Progenitor cell of endocrine pancreas (in vitro differentiated cells): ENCODE measurements around the gene APOOL. TPM values are rescaled to one million over a fixed set of nuclear protein-coding genes. Genes with fewer than 3 reads are reported as not detected.
A peak's percentile ranks its signal among the peaks of the same experiment; 100 is the strongest.
"Not testable (repeated sequence)": the region's sequence is repeated elsewhere in the genome, so short reads cannot be mapped to it uniquely, and the experiment has no call there.

Experiments used
- DNase-seq: peaks from one replicate; pipeline ENCODE4 v3.0.0; 2021; ENCODE audit warnings: low spot score; ENCODE audit not compliant: unreplicated experiment
- H3K27ac Mint-ChIP-seq: 2 replicates; pipeline ENCODE4 v1.8.0; 2021; ENCODE audit warnings: mild to moderate bottlenecking, moderate library complexity, mixed read lengths
- H3K27me3 Mint-ChIP-seq: 2 replicates; pipeline ENCODE4 v1.8.0; 2021; ENCODE audit warnings: mixed read lengths
- H3K36me3 Mint-ChIP-seq: 2 replicates; pipeline ENCODE4 v1.8.0; 2022; ENCODE audit warnings: mixed read lengths; ENCODE audit not compliant: insufficient read depth
- H3K4me1 Mint-ChIP-seq: 2 replicates; pipeline ENCODE4 v1.8.0; 2021; ENCODE audit warnings: low read depth, mixed read lengths
- H3K4me3 Mint-ChIP-seq: 2 replicates; pipeline ENCODE4 v1.8.0; 2021; ENCODE audit warnings: low read depth, mild to moderate bottlenecking, moderate library complexity, mixed read lengths
- H3K9me3 Mint-ChIP-seq: 2 replicates; pipeline ENCODE4 v1.8.0; 2021; ENCODE audit warnings: low read depth, mixed read lengths
- CTCF ChIP-seq: fragments of 200-600 bp; sonication (generic); IDR thresholded peaks from one replicate; pipeline ENCODE4 v1.5.0; 2021; ENCODE audit warnings: antibody characterized with exemption, mild to moderate bottlenecking; ENCODE audit not compliant: unreplicated experiment
- total RNA-seq: library from RNA; stranded (reverse); gene quantifications from 2 replicates; pipeline ENCODE4 v1.2.1, GENCODE V29; 2021

Gene APOOL
- total RNA-seq, 1 donor from 2014 or later: 22.3 TPM

- Mint-ChIP-seq H3K27me3 (no peaks in the 10 kb centered on the region), H3K9me3 (peaks cover 59% of the 10 kb centered on the region), H3K36me3 (peaks cover 8% of the 10 kb centered on the region), H3K4me1 (no peaks in the 10 kb centered on the region), H3K4me3 (no peak overlapping the region), H3K27ac (no peak overlapping the region)
- DNase-seq: no peak
- no peak for TF ChIP-seq CTCF
Observed at GRCh38 chrX:85037114-85037513, 33.4 kb downstream of the APOOL start.

DNA sequence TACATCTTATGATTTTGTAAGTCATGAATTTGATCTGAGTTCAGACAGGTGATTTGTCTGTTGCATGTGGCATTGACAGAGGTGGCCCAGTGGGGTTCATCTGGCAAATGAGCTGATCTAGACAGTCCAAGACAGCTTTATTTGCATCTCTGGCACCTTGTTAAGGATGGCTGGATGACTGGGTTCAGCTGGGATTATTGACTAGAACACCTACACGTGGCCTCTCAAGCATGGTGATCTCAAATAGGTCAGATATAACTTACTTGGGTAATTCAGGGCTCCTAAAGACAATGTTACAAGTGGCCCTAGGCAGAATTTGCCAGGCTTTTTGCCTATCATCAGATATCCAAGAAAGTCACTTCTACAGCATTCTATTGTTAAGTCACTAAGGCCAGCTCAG lies 48.0 kb downstream of the APOOL start:
- peaks cover 7% of the 10 kb centered on the region for H3K9me3 Mint-ChIP-seq
- H3K4me3 Mint-ChIP-seq: no peak overlapping the region
- H3K4me1 Mint-ChIP-seq: peaks cover 5% of the 10 kb centered on the region
- no peak for DNase-seq
- peaks cover 1% of the 10 kb centered on the region for H3K36me3 Mint-ChIP-seq
- TF ChIP-seq CTCF: no peak
- H3K27ac Mint-ChIP-seq: no peak overlapping the region
- no peaks in the 10 kb centered on the region for H3K27me3 Mint-ChIP-seq

DNA sequence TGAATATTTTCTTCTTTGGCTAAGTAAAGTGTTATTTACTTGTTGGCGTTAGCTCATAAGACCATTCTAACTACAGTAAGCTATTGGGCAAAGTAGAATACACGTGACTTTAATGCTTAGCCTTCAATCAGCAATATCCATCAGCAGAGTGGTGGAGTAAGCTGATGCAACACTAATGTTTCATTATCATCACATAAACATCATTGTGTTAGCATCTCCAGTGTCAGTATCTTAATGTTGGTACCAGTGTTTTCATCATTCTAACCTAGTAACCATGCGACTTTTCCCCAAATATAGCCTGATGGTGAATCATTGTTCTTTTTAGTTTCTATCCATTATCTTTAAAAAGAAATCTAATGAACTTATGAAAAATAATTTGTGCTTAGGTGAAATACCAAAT lies 48.5 kb downstream of the APOOL start:
- H3K27me3 Mint-ChIP-seq: no peaks in the 10 kb centered on the region
- H3K9me3 Mint-ChIP-seq: peaks cover 10% of the 10 kb centered on the region
- TF ChIP-seq CTCF: no peak
- no peak for DNase-seq
- H3K36me3 Mint-ChIP-seq: peaks cover 4% of the 10 kb centered on the region
- no peak overlapping the region for H3K27ac Mint-ChIP-seq
- H3K4me3 Mint-ChIP-seq: no peak overlapping the region
- H3K4me1 Mint-ChIP-seq: peaks cover 2% of the 10 kb centered on the region

GRCh38 chrX:85052636-85053343 lies 49.1 kb downstream of the APOOL start:
- H3K4me1 Mint-ChIP-seq: no peaks in the 10 kb centered on the region
- peak; percentile 13 for TF ChIP-seq CTCF
- no peak overlapping the region for H3K27ac Mint-ChIP-seq
- H3K9me3 Mint-ChIP-seq: peaks cover 10% of the 10 kb centered on the region
- no peak for DNase-seq
- H3K36me3 Mint-ChIP-seq: peaks cover 4% of the 10 kb centered on the region
- H3K27me3 Mint-ChIP-seq: no peaks in the 10 kb centered on the region
- H3K4me3 Mint-ChIP-seq: no peak overlapping the region

DNA sequence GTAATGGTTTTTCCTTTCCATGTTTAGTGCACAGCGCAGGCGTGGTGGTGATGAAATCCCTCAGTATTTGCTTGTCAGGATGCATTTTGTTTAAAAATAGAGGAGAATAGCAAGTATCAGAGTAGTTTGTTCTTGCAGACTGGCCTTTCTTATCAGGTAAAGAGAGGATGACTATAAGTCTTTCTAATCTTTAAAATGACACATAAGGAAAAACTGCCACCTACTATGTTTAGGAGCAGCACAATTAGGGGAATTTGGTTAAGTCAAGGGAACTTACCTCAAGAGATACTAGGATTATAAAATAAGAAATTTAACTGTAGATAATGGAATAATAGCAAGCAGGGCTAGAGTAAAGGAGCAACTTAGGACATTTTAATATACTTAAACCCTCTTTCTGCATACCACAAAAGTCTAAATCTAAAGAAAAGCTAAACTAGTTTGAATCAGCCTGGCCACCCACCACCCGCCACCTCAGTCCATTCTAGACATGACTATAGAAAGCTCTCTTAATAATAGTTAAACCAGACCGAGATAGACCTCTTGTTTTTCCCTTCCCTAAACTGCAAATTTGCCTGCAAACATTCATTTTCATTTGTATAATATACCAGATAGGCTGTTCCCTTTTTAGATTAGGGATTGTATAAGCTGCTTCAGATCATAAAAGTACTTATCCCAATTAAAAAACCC lies 62.0 kb downstream of the APOOL start:
- Mint-ChIP-seq H3K27me3 (no peaks in the 10 kb centered on the region), H3K4me1 (no peaks in the 10 kb centered on the region), H3K27ac (no peak overlapping the region), H3K36me3 (peaks cover 26% of the 10 kb centered on the region), H3K9me3 (peaks cover 37% of the 10 kb centered on the region), H3K4me3 (no peak overlapping the region)
- no peak for TF ChIP-seq CTCF
- no peak for DNase-seq

- not testable (repeated sequence) for H3K27ac Mint-ChIP-seq, H3K4me3 Mint-ChIP-seq, DNase-seq, H3K4me1 Mint-ChIP-seq, H3K27me3 Mint-ChIP-seq
- peaks cover 28% of the 10 kb centered on the region for H3K9me3 Mint-ChIP-seq
- H3K36me3 Mint-ChIP-seq: peaks cover 20% of the 10 kb centered on the region
Observed at GRCh38 chrX:85077247-85077646, 73.6 kb downstream of the APOOL start.
